IPS-18a (cell line): Measurements from ENCODE around the gene LRP1B.

ENCODE experiments used
- H3K27ac ChIP-seq: one replicate; pipeline ENCODE4 v1.5.1; 2013; ENCODE audit warnings: low read length
- H3K27me3 ChIP-seq: one replicate; pipeline ENCODE4 v1.6.1; 2013; ENCODE audit warnings: mild to moderate bottlenecking, low read length; ENCODE audit not compliant: control insufficient read depth, insufficient read depth
- H3K36me3 ChIP-seq: one replicate; pipeline ENCODE4 v1.6.1; 2013; ENCODE audit warnings: low read depth, low read length; ENCODE audit not compliant: control insufficient read depth
- H3K4me1 ChIP-seq: one replicate; pipeline ENCODE4 v1.6.1; 2013; ENCODE audit warnings: low read depth, low read length; ENCODE audit not compliant: control insufficient read depth
- H3K4me3 ChIP-seq: one replicate; pipeline ENCODE4 v1.5.1; 2013; ENCODE audit warnings: low read length
- H3K9ac ChIP-seq: one replicate; pipeline ENCODE4 v1.6.1; 2013; ENCODE audit warnings: mild to moderate bottlenecking, low read length, moderate library complexity
- H3K9me3 ChIP-seq: one replicate; pipeline ENCODE4 v1.6.1; 2013; ENCODE audit warnings: low read depth, low read length; ENCODE audit not compliant: control insufficient read depth

The LRP1B gene

GRCh38 chr2:142140434-142140845, 9.6 kb upstream of the LRP1B start:
- no peak overlapping the region for H3K4me3 ChIP-seq
- H3K27ac ChIP-seq: no peak overlapping the region
- no peaks in the 10 kb centered on the region for H3K9me3 ChIP-seq
- no peaks in the 10 kb centered on the region for H3K4me1 ChIP-seq
- no peaks in the 10 kb centered on the region for H3K27me3 ChIP-seq
- no peak overlapping the region for H3K9ac ChIP-seq
- H3K36me3 ChIP-seq: no peaks in the 10 kb centered on the region

DNA sequence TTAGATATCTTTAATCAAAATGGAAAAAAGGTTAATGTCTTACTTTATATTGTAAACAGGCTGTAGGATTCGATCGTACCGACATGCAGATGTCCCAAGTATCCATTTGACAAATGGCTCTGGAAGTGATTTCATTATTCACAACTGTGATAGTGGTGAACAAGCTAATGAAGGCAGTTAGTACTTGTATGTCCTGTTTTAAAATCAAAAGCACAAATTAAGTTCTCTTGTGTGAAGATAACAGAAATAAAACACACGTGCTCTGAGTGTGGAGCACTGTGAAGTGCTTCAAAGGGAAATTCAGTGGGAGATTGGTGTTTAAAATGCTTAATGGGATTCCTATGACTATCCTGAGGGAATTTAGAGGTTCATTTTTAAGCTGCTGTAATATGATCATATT, 8.6 kb upstream of the LRP1B start:
- H3K9ac ChIP-seq: no peak overlapping the region
- H3K4me3 ChIP-seq: no peak overlapping the region
- no peaks in the 10 kb centered on the region for H3K4me1 ChIP-seq
- no peaks in the 10 kb centered on the region for H3K27me3 ChIP-seq
- H3K9me3 ChIP-seq: no peaks in the 10 kb centered on the region
- no peaks in the 10 kb centered on the region for H3K36me3 ChIP-seq
- no peak overlapping the region for H3K27ac ChIP-seq

- Histone ChIP-seq H3K9me3 (no peaks in the 10 kb centered on the region), H3K36me3 (no peaks in the 10 kb centered on the region), H3K4me3 (no peak overlapping the region), H3K27me3 (peaks cover 13% of the 10 kb centered on the region), H3K9ac (no peak overlapping the region), H3K27ac (no peak overlapping the region), H3K4me1 (peaks cover 1% of the 10 kb centered on the region)
Observed at GRCh38 chr2:142136571-142136970, 5.8 kb upstream of the LRP1B start.

GRCh38 chr2:142134911-142135310, 4.1 kb upstream of the LRP1B start:
- Histone ChIP-seq H3K9me3 (no peaks in the 10 kb centered on the region), H3K27ac (no peak overlapping the region), H3K4me3 (no peak overlapping the region), H3K36me3 (no peaks in the 10 kb centered on the region), H3K27me3 (peaks cover 30% of the 10 kb centered on the region), H3K9ac (no peak overlapping the region), H3K4me1 (peaks cover 3% of the 10 kb centered on the region)

DNA sequence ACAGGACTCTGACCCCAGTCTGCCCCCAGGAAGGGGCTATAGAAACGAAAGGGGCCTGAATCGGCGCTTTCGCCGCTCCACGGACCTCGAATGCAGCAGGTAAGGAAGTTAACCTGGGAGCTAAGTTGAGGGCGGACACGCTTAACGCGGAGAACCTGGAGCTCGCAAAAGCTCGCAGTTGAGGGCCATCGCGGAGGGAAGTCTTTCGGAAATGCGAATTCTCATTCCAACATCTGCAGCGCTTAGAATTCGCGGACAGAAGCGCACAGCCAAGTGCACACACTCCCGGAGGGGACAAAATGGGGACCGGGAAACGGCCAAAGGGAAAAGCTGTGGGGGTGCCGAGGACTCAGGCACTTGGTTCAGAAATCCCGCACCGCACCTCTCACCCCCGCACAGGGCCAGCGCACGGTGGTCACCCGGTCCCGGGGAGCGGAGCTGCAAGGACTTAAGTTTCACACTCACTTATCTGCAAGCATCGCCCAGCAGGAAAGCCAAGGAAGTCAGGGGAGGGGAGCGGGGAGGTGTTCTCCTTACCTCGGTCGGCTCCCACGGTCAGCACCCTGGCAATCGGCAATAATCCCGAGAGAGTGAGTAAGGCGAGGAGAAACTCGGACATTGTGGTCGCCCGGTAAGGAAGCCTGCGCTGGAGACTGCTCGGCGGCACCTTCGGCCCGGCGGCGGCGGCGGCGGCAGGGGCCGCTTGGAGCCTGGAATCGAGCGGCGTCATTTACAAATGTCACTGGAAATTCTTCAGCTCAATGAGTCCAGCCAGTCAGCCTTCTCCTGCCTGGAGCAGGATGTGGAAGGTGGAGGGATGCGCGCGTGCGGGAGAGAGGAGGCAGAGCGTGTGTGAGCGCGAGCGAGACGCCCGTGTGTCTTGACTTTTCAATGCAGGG, 456 bp downstream of the LRP1B start:
- Histone ChIP-seq H3K4me3 (peak overlapping the region; percentile 85), H3K9me3 (no peaks in the 10 kb centered on the region), H3K27me3 (peaks cover 50% of the 10 kb centered on the region), H3K9ac (peak overlapping the region; percentile 71), H3K4me1 (peaks cover 3% of the 10 kb centered on the region), H3K36me3 (no peaks in the 10 kb centered on the region), H3K27ac (no peak overlapping the region)

GRCh38 chr2:142128105-142128504, 2.7 kb downstream of the LRP1B start:
- Histone ChIP-seq H3K36me3 (no peaks in the 10 kb centered on the region), H3K4me3 (no peak overlapping the region), H3K27me3 (peaks cover 50% of the 10 kb centered on the region), H3K27ac (no peak overlapping the region), H3K4me1 (peaks cover 3% of the 10 kb centered on the region), H3K9me3 (no peaks in the 10 kb centered on the region), H3K9ac (no peak overlapping the region)

GRCh38 chr2:142127248-142127647, 3.6 kb downstream of the LRP1B start:
- H3K27me3 ChIP-seq: peaks cover 44% of the 10 kb centered on the region
- no peak overlapping the region for H3K4me3 ChIP-seq
- peaks cover 3% of the 10 kb centered on the region for H3K4me1 ChIP-seq
- no peaks in the 10 kb centered on the region for H3K9me3 ChIP-seq
- H3K27ac ChIP-seq: no peak overlapping the region
- no peak overlapping the region for H3K9ac ChIP-seq
- H3K36me3 ChIP-seq: no peaks in the 10 kb centered on the region

- Histone ChIP-seq H3K27me3 (peaks cover 19% of the 10 kb centered on the region), H3K36me3 (no peaks in the 10 kb centered on the region)
Observed at GRCh38 chr2:142124706-142125105, 6.1 kb downstream of the LRP1B start.

GRCh38 chr2:142119347-142119746, 11.5 kb downstream of the LRP1B start:
- Histone ChIP-seq H3K27ac (no peak overlapping the region), H3K4me1 (no peaks in the 10 kb centered on the region), H3K9ac (no peak overlapping the region), H3K36me3 (no peaks in the 10 kb centered on the region), H3K27me3 (no peaks in the 10 kb centered on the region), H3K9me3 (no peaks in the 10 kb centered on the region), H3K4me3 (no peak overlapping the region)

More at GRCh38 chr2:142124706-142125105, 6.1 kb downstream of the LRP1B start:
- H3K27ac ChIP-seq: no peak overlapping the region
- no peaks in the 10 kb centered on the region for H3K9me3 ChIP-seq
- no peaks in the 10 kb centered on the region for H3K4me1 ChIP-seq
- H3K4me3 ChIP-seq: no peak overlapping the region
- no peak overlapping the region for H3K9ac ChIP-seq

- H3K36me3 ChIP-seq: no peaks in the 10 kb centered on the region
- H3K4me1 ChIP-seq: no peaks in the 10 kb centered on the region
- no peak overlapping the region for H3K27ac ChIP-seq
- no peaks in the 10 kb centered on the region for H3K9me3 ChIP-seq
- no peaks in the 10 kb centered on the region for H3K27me3 ChIP-seq
- H3K9ac ChIP-seq: no peak overlapping the region
- no peak overlapping the region for H3K4me3 ChIP-seq
Observed at GRCh38 chr2:142112757-142113221, 18.0 kb downstream of the LRP1B start.

- no peaks in the 10 kb centered on the region for H3K9me3 ChIP-seq
Observed at GRCh38 chr2:142104134-142104758, 26.6 kb downstream of the LRP1B start.

More at GRCh38 chr2:142104134-142104758, 26.6 kb downstream of the LRP1B start:
- H3K9ac ChIP-seq: no peak overlapping the region
- no peaks in the 10 kb centered on the region for H3K4me1 ChIP-seq
- H3K27me3 ChIP-seq: no peaks in the 10 kb centered on the region
- no peak overlapping the region for H3K4me3 ChIP-seq
- no peak overlapping the region for H3K27ac ChIP-seq
- H3K36me3 ChIP-seq: no peaks in the 10 kb centered on the region
